ENCODE measurements around the gene SPACDR. TPM values are rescaled to one million over a fixed set of nuclear protein-coding genes. Genes with fewer than 3 reads are reported as not detected.

SPACDR gene
- 0.14 TPM in 1 of 2 replicates, not detected in the other for total RNA-seq

GRCh38 chr7:100464210-100464660 lies at the start of gene SPACDR:
Gene SPACDR, minus strand, starts transcription at chr7:100464260. Its CDS starts 235 bp downstream, at chr7:100464025.

GRCh38 chr7:100483722-100484672 lies 19.9 kb upstream of the SPACDR start, which contains the start of gene NYAP1:
Gene NYAP1, plus strand, starts transcription at chr7:100483927. Its CDS starts 1,385 bp downstream, at chr7:100485312.

GRCh38 chr7:100478958-100479660 lies 15.0 kb upstream of the SPACDR start, which contains the start of gene TSC22D4:
Gene TSC22D4, minus strand, starts transcription at chr7:100479214. Its CDS starts 1,176 bp downstream, at chr7:100478038.

GRCh38 chr7:100429637-100430492 lies 34.2 kb downstream of the SPACDR start, which contains the start of gene MEPCE:
Gene MEPCE, plus strand, starts transcription at chr7:100429831. Its CDS starts 188 bp downstream, at chr7:100430019.

GRCh38 chr7:100428199-100428966 lies 35.7 kb downstream of the SPACDR start, which contains the start of gene ZCWPW1:
Gene ZCWPW1, minus strand, starts transcription at chr7:100428703. Its CDS starts 8,054 bp downstream, at chr7:100420649.

Other genes with a start within 250 kb of the SPACDR start
- gene PVRIG, start 244.3 kb downstream of the SPACDR start, total RNA-seq, result not detected in 2 replicates
- gene SPDYE3, start 156.6 kb downstream of the SPACDR start, total RNA-seq, result not detected in 2 replicates
- 9.0 and 10.6 TPM in 2 replicates for gene PILRB, start 106.1 kb downstream of the SPACDR start, total RNA-seq
- not detected in 2 replicates for gene PILRA, start 90.8 kb downstream of the SPACDR start, total RNA-seq
- gene ZCWPW1, start 35.6 kb downstream of the SPACDR start, total RNA-seq, result 2.5 and 6.3 TPM in 2 replicates
- gene MEPCE, start 34.4 kb downstream of the SPACDR start, total RNA-seq, result 15.7 and 21.0 TPM in 2 replicates
- gene PPP1R35, start 27.8 kb downstream of the SPACDR start, total RNA-seq, result 35.0 and 37.2 TPM in 2 replicates
- 32.3 and 45.8 TPM in 2 replicates for gene TSC22D4, start 15.0 kb upstream of the SPACDR start, total RNA-seq
- gene NYAP1, start 19.7 kb upstream of the SPACDR start, total RNA-seq, result 0.65 and 2.1 TPM in 2 replicates
- 11.7 and 13.3 TPM in 2 replicates for gene AGFG2, start 74.9 kb upstream of the SPACDR start, total RNA-seq
- gene SAP25, start 109.6 kb upstream of the SPACDR start, total RNA-seq, result 0.35 TPM in 1 of 2 replicates, not detected in the other
- gene LRCH4, start 121.9 kb upstream of the SPACDR start, total RNA-seq, result 23.6 and 41.6 TPM in 2 replicates
- gene FBXO24, start 122.1 kb upstream of the SPACDR start, total RNA-seq, result 0.21 and 0.28 TPM in 2 replicates
- 4.6 and 7.0 TPM in 2 replicates for gene PCOLCE, start 138.1 kb upstream of the SPACDR start, total RNA-seq
- 17.2 and 21.1 TPM in 2 replicates for gene MOSPD3, start 148.3 kb upstream of the SPACDR start, total RNA-seq
- 0.05 and 0.71 TPM in 2 replicates for gene TFR2, start 177.3 kb upstream of the SPACDR start, total RNA-seq
- not detected in 2 replicates for gene ACTL6B, start 192.2 kb upstream of the SPACDR start, total RNA-seq
- gene GNB2, start 209.5 kb upstream of the SPACDR start, total RNA-seq, result 255 and 264 TPM in 2 replicates
- 7.4 and 9.7 TPM in 2 replicates for gene GIGYF1, start 230.0 kb upstream of the SPACDR start, total RNA-seq
- gene POP7, start 241.9 kb upstream of the SPACDR start, total RNA-seq, result 39.9 and 54.2 TPM in 2 replicates

All from airway epithelial cell (primary cell).